Peyer's patch (tissue), 4 donors: Measurements from ENCODE around the gene SHROOM1. TPM values are rescaled to one million over a fixed set of nuclear protein-coding genes. Genes with fewer than 3 reads are reported as not detected.

Experiments used
- DNase-seq, 3 donors: peaks; one replicate each; pipeline ENCODE4 v3.0.0-alpha.2; 2017 to 2019
- H3K27ac ChIP-seq, 4 donors: fragments of 200-600 bp; sonication (generic); one replicate each; pipeline ENCODE4 v1.5.1; 2016 to 2019
- H3K27me3 ChIP-seq, 2 donors: fragments of 200-600 bp; sonication (generic); one replicate each; pipeline ENCODE4 v1.5.1; 2019
- H3K36me3 ChIP-seq, 3 donors: fragments of 200-600 bp; sonication (generic); one replicate each; pipeline ENCODE4 v1.5.1; 2016 to 2019
- H3K4me1 ChIP-seq, 4 donors: fragments of 200-600 bp; sonication (generic); one replicate each; pipeline ENCODE4 v1.5.1; 2016 to 2019
- H3K4me3 ChIP-seq, 4 donors: fragments of 200-600 bp; sonication (generic); 1 replicate in 3 of 4; 2 replicates in 1 of 4; pipeline ENCODE4 v1.5.1; 2016 to 2019; ENCODE audit warnings: mild to moderate bottlenecking in 1 of 4
- H3K9me3 ChIP-seq, 4 donors: fragments of 200-600 bp; sonication (generic); one replicate each; pipeline ENCODE4 v1.5.1; 2016 to 2019; ENCODE audit warnings: mild to moderate bottlenecking in 1 of 4
- POLR2A ChIP-seq, 2 donors: fragments of 450-650 bp; IDR thresholded peaks; one replicate each; pipeline ENCODE4 v1.5.1; 2017; ENCODE audit warnings: antibody characterized with exemption in 2 of 2, mild to moderate bottlenecking in 2 of 2, moderate library complexity in 2 of 2
- total RNA-seq, 4 donors: library from RNA; depleted of rRNA; stranded (reverse); fragments of >200 nt; gene quantifications; one replicate each; pipeline ENCODE4 v1.1.0, GENCODE V29; 2016
- TF ChIP-seq, protein P1 (sequence below), 6 experiments: fragments of 450-650 bp in 4 of 6; fragments of 200-600 bp in 2 of 6; sonication (generic) in 1 of 6; IDR thresholded peaks; one replicate each; pipeline ENCODE4 v1.5.1; 2017 to 2019; ENCODE audit warnings: antibody characterized with exemption in 6 of 6, mild to moderate bottlenecking in 3 of 6, moderate library complexity in 1 of 6

SHROOM1 gene, protein sequence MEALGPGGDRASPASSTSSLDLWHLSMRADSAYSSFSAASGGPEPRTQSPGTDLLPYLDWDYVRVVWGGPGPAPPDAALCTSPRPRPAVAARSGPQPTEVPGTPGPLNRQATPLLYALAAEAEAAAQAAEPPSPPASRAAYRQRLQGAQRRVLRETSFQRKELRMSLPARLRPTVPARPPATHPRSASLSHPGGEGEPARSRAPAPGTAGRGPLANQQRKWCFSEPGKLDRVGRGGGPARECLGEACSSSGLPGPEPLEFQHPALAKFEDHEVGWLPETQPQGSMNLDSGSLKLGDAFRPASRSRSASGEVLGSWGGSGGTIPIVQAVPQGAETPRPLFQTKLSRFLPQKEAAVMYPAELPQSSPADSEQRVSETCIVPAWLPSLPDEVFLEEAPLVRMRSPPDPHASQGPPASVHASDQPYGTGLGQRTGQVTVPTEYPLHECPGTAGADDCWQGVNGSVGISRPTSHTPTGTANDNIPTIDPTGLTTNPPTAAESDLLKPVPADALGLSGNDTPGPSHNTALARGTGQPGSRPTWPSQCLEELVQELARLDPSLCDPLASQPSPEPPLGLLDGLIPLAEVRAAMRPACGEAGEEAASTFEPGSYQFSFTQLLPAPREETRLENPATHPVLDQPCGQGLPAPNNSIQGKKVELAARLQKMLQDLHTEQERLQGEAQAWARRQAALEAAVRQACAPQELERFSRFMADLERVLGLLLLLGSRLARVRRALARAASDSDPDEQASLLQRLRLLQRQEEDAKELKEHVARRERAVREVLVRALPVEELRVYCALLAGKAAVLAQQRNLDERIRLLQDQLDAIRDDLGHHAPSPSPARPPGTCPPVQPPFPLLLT
- total RNA-seq = 100 to 1,000 TPM in 2 of 4 donors, 10 to 100 TPM in 2; 14.9 to 200 (median 95.3) TPM

DNA sequence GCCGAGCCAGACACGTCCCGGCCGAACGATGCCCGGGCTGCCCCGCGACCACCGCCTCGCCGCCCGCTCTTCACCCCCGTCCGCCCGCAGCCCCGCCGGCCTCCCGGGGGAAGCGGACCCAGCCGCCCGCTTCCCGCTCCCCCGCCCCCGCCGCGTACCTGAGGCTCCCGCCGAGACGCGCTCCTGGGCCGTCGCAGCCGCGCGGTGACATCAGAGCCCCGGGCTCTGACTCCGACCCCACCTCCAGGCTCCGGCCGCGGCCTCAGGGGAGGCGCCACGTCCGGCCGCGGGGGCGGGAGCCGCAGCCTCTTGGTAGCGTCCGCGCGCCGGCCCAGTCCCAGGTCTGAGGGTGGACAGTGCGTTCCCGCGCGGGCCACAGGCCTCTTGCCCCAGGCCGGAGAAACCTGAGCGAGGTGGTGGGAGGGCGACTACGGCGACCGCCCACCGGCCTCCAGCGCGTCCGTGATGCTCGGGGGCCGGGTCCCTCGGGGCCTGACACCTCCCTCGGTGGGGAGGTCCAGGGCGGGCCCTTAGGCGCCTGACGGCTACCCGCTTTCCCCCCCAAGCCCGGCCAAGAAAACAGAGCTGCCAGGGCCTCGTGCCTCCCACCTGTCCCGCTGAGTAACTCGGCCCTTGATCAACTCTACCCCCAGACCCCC, at the start of gene SHROOM1:
TSS of gene SHROOM1 (minus strand) at position 212 of the 659 bp plus-strand sequence. CDS start 4,507 bp downstream, outside the sequence.
- Histone ChIP-seq H3K27me3 (no peaks in the 10 kb centered on the region), H3K36me3 (peaks cover 0 to 4% (median 0%) of the 10 kb centered on the region in 3 donors), H3K4me3 (peak within 1 kb of the TSS; percentile 55 to 84 (median 74)), H3K9me3 (no peaks in the 10 kb centered on the region), H3K27ac (peak within 1 kb of the TSS; percentile 73 to 93 (median 86)), H3K4me1 (peaks cover 0 to 20% (median 1%) of the 10 kb centered on the region in 4 donors)
- peak; percentile 72 to 74 for TF ChIP-seq POLR2A (IDR thresholded peaks at IDR 0.05)
- TF ChIP-seq, protein P1, sequence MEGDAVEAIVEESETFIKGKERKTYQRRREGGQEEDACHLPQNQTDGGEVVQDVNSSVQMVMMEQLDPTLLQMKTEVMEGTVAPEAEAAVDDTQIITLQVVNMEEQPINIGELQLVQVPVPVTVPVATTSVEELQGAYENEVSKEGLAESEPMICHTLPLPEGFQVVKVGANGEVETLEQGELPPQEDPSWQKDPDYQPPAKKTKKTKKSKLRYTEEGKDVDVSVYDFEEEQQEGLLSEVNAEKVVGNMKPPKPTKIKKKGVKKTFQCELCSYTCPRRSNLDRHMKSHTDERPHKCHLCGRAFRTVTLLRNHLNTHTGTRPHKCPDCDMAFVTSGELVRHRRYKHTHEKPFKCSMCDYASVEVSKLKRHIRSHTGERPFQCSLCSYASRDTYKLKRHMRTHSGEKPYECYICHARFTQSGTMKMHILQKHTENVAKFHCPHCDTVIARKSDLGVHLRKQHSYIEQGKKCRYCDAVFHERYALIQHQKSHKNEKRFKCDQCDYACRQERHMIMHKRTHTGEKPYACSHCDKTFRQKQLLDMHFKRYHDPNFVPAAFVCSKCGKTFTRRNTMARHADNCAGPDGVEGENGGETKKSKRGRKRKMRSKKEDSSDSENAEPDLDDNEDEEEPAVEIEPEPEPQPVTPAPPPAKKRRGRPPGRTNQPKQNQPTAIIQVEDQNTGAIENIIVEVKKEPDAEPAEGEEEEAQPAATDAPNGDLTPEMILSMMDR (IDR thresholded peaks at IDR 0.05) = no peak
- peak; percentile 35 to 88 (median 83) for DNase-seq

DNA sequence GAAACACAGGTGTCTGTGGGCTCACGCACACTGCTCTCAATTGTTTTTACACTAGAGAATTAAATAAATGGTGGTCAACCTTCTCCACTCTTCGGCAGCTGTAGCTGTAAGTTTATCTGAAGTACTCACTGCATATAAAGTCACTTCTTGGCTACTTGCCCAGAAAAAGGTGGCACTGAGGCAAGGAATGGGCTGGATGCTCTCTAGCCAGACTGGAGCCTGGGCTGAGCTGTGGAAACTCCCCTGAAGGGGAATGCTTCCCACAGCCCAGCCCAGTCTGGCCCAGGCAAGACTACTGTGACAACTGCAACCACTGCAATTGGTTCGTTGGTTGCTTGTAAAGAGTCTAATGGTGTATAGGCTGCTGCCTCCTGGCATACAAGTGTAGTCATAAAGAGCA, 47.5 kb upstream of the SHROOM1 start:
- Histone ChIP-seq H3K27ac (peak overlapping the region in 2 of 4 donors; percentile 3 to 36), H3K4me3 (no peak overlapping the region), H3K9me3 (no peaks in the 10 kb centered on the region), H3K27me3 (no peaks in the 10 kb centered on the region), H3K36me3 (peaks cover 0 to 66% (median 0%) of the 10 kb centered on the region in 3 donors), H3K4me1 (peaks cover 0 to 3% (median 0%) of the 10 kb centered on the region in 4 donors)
- peak in 1 of 3 donors; percentile 58 for DNase-seq
- TF ChIP-seq POLR2A (IDR thresholded peaks at IDR 0.05) = no peak
- TF ChIP-seq, protein P1 (IDR thresholded peaks at IDR 0.05) = no peak

DNA sequence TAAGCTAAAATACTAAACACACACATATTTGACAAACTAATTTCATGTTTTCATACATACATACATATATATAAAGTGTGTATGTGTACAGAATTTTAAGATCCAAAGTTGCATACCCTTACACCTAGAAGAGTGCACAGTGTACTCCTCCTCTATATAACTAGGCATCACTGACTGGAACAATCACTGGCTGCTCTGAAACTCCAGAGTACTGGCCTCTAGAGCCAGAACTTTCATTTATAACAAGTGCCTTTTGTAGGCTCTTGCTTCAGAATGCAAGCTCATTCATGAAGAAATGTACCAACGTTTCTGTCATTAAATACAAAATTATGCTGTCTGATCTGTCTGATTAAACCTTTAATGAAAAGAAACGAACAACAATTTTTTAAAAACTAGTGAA, 47.0 kb upstream of the SHROOM1 start:
- TF ChIP-seq, protein P1 (IDR thresholded peaks at IDR 0.05) = no peak
- TF ChIP-seq POLR2A (IDR thresholded peaks at IDR 0.05) = no peak
- Histone ChIP-seq H3K36me3 (peaks cover 0 to 61% (median 0%) of the 10 kb centered on the region in 3 donors), H3K4me3 (no peak overlapping the region), H3K4me1 (peaks cover 0 to 7% (median 0%) of the 10 kb centered on the region in 4 donors), H3K27ac (no peak overlapping the region), H3K9me3 (no peaks in the 10 kb centered on the region), H3K27me3 (no peaks in the 10 kb centered on the region)
- DNase-seq = no peak

DNA sequence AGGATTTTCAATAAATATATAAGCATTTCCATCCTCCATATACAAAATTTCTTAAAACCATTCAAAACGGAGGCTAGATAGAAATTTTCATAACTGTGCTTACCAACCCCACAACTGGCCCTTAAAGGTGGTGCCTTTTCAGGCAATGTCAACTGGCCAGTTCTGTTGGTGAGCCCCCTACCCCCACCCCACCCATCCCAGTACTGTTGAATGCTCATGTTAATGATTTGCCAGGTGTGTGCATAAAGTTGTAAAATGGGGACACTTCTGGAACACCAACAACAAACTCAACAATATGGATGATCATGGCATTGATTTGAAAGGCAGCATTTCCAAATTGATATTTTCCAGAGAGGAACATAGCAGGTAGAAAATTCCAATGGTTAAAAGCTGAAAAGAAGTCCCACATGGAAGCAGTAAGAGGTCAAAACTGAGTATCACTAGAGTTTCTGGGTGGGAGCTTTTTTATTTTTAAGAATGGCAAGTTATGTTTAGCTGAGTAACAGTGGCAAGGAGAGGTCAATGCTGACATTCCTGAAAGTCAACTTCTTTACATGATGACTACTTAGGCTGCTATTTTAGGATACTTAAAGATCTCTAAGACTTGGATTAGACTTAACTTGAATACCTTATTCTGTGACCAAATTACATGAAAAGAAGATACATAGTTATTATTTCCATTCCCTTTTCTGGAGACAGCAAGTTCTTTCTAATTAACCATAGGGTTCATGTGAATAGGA, 45.7 kb upstream of the SHROOM1 start:
- Histone ChIP-seq H3K4me1 (peaks cover 0 to 11% (median 2%) of the 10 kb centered on the region in 4 donors), H3K9me3 (no peaks in the 10 kb centered on the region), H3K27ac (no peak overlapping the region), H3K36me3 (peaks cover 0 to 48% (median 0%) of the 10 kb centered on the region in 3 donors), H3K4me3 (no peak overlapping the region), H3K27me3 (no peaks in the 10 kb centered on the region)
- TF ChIP-seq, protein P1 (IDR thresholded peaks at IDR 0.05) = no peak
- TF ChIP-seq POLR2A (IDR thresholded peaks at IDR 0.05) = no peak
- no peak for DNase-seq
